Stimulated activated CD4-positive, alpha-beta T cell treated with anti-CD3 and anti-CD28 coated beads, Interleukin-15, amount 100 ng/mL, for 48 hours (primary cell): ENCODE measurements around the gene LAD1.

Experiments used
- DNase-seq, 2 donors: peaks; one replicate each; pipeline ENCODE4 v3.0.0-alpha.2; 2020; ENCODE audit warnings: low read depth in 2 of 2

Gene LAD1

DNA sequence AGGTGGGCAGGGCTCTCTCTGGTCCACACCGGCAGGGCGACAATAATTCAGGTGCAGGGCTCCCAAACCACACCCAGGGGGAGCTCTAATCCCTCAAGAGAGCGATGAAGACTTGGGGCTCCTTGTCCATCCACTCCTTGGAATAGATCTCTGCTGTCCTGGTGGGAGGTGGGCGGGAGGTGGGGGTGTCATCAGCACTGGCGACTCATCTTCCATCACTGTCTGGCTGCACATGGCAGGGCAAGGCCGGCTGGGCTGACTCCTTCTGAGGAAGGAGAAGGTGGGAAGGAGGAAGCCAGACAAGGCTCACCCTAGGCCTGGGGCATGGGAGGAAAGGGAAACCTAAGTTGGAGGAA lies 50.9 kb downstream of the LAD1 start:
- DNase-seq = peak in 1 of 2 donors; percentile 24

DNA sequence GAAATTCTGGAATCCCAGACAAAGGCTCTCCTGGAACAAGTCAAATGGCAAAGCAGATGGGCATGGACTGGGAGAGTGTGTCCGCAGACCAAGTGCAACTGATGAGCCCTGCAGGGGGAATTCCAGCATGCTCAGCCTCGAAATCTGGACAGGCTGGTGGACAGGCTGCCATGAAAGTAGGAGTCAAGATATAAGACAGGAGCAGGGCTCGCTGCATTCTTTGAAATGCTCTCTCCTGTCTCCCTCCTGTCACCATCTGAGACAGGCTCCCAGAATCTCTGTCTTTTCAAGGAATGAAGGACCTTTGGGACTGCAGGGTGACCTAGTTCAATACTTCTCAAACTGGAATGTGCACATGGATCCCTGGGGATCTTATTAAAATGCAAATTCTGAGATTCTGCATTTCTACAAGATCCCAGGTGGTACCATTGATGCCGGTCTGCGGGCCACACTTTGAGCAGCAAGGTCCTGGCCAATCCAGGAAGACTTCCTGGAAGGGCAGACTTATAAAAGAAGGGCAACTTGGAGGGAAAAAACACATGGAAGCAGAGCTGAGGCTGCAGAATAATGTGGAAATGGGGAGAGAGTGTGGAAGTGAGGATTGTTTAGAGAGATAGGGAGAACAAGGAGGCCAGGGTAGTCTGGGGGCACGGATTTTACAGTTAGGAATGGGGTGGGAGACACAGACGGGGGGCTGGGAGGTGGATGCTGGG lies 51.5 kb downstream of the LAD1 start:
- no peak for DNase-seq

DNA sequence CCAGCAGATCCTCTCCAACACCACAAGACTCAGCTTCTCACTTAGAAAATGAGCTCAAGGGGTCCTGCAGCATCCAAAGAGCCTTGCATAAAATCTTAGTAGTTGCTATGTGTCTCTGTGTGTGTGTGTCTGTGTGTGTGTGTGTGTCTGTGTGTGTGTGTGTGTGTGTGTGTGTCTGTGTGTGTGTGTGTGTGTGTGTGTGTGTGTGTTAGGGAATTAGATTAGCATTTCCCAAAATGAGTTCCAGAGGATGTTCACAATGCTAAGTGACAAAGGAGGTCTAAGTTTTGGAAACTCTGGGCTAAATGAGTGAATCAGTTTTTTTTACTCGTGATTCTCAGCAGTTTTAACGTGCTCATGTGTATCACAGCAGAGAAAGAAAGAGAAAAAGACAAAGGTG lies 52.1 kb downstream of the LAD1 start:
- no peak for DNase-seq

DNA sequence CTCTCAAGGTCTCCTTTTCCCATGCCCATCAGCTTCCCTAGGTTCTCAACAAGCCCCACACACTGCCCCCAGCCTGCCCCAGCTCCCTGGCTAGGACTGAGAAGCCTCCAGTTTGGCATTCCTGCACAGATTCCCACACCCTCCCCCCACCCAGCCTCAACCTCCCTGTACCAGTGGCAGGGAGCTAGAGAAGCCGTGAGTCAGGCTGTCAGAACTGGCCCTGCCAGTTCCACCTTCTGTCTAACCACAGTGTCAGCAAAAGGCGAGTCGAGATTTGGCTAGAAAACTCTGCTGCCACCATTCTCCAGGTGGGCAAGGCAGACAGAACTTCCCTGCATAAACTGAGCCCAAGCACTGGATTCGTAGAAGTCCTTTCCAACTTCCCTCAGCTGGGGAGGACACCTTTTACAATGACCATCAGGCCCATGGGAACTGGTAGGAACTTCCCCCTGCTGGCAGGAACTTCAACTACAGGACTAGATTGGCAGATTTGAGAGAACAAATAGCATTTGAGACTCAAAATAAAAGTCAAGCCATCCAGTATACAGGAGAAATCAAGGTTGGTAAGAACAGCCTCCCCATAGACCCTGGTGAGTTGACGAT lies 52.7 kb downstream of the LAD1 start:
- DNase-seq = no peak

DNA sequence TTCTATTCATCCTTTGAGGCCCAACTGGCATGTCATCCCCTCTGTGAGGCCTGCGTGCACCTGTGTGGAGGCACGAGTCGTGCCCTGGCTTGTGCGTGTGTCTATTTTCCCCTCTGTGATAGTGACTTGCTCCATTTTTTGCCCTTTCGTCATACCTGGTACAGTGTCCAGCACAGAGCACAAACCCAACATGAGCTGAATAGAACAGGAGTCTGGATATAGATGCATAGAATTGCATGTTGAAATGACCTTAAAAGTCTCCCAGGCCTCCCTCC lies 54.1 kb downstream of the LAD1 start:
- DNase-seq = no peak

DNA sequence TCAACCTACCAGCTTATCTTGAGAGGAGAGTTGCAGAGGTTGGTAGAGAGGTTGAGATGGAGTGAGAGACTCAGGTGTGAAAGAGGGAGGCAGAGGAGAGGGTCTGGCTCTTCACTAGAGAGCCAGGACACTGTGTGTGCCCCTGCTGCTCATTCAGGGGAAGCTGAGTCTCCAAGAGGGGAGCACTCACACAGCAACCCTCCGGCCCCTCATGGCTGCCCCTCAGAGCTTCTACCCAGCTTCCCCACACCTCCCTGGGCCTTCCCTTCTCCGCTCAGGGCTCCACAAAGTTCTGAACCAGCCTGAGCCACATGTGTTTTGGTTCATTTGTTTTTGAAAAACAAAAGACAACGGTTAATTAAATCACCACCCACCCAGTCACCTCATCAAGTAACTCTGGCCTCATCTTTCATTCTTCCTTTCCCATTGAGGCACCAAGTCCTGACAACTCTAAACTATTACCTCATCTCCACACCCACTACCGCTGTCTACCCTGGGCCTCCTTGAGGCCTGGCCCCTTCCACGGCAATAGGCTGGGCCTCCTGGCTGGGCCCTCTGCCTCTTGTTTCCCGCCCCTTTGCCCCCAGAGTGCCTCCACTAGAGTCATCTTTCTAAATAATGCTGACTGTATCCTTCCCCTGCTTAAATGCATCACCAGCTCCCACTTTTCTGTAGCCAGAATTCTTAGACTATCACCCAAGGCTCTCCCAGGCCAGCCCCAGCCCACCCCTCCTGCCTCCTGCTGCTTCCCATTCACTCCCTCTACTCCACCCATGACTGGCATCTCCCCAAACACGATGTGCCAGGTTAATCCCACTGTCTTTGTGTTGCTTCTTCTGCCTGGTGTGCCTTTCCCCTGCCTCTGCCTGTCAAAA lies 54.7 kb downstream of the LAD1 start:
- DNase-seq = no peak

DNA sequence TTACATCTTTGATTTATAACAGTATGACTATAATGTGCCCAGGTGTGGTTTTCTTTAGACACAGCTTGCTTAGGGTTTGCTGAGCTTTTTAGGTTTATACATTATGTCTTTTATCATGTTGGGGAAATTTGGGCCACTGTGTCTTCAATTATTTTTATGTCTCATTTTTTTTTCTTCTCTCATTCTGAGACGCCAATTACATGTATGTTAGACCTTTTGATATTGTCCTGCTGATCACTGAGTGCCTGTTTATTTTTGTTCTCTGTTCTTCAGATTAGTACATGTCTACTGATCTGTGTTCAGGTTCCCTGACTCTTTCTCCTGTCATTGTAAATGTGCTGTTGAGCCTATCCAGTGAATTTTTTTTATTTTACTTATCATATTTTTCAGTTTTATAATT lies 57.7 kb downstream of the LAD1 start:
- DNase-seq = no peak

DNA sequence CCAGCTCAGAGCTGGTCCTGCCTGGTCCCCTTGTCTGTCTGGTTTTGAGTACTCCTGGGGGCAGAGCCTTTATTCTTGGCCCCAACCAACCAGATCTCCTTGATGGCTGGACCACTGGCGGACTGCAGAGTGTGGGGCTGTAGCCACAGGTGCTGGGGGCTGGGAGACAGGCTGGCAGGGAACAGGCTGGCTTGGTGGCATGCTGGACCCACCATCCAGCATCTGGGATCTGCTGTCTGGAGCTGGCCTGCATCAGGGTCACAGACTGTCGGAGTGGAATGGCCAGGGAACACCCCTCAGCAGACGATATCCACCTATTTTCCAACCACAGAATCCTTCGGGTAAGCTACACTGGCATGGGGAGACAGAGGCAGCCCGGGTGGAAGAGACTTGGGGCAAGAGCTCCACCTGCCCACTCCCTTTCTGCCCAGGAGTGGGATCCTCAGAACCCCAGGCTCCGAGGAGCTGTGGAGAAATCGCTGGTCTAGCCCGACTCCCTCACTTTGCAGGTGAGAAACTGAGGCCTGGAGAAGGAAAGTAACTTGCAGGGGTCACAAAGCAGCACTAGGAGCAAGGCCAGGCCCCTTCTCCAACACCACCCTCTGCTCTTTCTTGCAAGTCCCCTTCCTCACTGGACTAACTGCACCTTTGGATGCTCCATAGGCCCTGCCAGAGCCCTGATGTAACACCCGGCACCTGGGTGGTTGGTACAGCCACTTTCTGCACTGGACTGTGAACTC lies 62.2 kb downstream of the LAD1 start:
- DNase-seq = no peak

DNA sequence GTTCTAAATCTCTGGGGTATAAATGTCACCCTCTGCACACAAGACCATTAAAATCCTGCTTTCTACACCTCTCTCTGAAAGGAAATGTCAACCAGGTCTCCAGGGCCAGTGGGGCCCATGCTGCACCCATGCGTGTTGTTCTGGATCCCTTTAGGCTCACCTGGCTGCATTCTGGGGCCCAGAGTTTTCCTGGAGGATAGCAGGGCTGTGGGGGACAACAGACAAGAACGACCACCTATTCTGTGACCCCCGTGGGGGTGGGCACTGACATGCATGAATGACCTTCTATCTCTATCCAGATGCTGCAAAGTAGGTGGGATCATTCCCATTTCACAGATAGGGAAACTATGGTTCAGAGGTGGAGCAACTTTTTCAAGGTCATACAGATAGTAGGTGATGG lies 63.2 kb downstream of the LAD1 start:
- DNase-seq = no peak

DNA sequence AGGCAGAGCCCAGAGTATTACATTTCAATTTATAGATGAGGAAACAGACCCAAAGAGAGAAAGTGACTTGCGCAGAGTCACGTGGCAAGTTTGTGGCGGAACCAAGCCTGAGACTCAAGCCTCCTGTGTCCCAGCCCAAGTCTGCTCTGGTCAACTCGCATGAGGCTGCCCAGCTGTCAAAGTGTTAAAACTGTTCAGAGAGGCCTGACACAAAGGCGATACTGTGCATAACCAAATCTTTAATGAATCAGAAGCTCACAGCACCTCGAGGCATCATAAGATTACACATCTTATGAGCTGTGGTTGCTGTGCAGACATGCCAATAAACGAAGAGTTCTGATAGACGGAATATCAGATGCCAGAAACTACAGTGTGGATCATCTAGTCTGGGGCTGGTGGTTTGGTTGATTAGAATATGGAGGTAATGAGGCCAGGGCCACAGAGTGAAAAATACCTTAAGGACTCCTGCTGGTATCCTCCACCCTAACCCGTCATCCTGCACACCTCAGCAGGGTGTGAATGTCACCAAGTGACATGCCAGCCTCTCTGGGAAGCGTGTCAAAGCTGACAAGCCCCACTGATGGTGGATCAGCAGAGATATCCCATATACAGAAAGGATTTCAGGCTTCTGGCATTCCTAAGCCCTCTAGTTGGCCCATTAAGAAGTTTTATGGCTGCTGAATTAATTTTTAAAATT lies 63.8 kb downstream of the LAD1 start:
- no peak for DNase-seq

DNA sequence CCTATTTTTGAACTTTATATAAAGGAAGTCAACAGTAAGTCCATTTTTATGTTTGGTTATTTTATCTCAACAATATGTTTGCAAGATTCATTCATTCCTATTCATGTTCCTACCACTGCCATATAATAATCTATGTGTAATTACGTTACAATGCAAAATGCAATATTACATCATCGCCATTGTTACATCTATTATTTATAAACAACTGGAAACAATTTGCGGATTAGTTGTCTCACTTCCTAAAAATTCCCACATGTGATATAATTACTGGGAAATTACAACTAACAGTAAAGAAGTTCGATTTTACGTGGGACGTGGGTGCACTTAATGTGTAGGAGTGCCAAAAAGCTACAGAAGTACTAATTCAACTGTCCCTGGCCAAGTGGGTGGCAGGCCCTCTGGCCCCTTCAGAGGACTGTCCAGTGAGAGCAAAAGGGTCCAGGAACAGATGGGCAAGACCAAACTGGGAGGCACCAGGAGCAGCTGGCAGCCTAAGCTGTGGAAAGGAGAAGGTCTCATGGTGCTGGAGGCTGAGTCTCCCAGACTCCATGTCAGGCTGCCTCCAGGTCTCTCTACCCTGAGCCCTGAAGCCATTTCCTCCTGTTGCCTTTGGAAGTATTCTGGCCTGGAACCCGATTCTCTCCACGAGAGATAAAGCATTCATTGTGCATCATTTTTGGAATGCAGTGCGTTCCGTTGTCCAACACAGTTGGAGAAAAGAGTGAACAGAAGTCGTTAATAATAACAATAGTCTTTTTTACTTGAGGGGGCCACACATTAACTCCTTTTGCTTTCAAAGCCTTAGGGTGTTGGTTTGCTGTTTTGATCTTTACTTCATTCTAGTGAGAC lies 64.6 kb downstream of the LAD1 start:
- DNase-seq = no peak

DNA sequence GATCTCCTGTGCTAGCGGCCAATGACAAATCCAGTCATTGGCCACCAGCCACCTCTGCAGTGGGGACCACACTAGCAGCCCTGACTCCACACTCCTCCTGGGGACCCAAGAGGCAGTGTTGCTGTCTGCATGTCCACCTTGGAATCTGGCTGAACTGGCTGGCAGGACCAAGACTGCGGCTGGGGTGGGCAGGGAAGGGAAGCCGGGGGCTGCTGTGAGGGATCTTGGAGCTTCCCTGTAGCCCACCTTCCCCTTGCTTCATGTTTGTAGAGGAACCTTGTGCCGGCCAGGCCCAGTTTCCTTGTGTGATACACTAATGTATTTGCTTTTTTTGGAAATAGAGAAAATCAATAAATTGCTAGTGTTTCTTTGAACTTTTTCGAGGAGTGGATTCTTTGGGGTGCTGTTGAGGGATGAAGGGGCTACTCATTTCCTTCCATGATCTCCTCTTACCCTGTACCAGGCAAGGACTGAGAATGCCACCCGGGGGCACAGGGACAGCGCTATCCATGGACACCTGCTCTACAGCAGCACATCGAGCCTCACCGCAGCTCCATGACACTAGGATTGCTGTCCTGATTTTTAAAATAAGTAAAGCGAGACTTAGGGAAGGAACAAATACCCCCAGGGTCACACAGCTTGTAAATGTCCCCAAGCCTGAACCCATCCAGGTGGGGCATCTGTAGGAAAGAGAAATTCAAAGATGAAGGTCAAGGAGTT lies 66.3 kb downstream of the LAD1 start:
- no peak for DNase-seq

DNA sequence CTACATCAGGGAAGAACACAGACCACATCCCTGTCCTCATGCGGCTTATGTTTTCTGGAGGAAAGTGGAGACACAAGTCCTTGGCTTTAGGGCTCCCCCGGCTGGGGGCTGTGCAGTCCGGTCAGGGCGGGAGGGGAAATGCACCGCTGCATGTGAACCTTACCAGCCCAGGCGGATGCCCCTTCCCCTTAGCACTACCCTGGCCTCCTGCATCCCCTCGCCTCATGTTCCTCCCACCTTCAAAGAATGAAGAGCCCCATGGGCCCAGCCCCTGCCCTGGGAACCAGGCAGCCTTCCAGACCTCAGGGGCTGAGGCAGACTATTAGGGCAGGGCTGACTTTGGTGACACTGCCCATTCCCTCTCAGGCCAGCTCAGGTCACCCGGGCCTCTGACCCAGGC lies 67.1 kb downstream of the LAD1 start:
- no peak for DNase-seq

DNA sequence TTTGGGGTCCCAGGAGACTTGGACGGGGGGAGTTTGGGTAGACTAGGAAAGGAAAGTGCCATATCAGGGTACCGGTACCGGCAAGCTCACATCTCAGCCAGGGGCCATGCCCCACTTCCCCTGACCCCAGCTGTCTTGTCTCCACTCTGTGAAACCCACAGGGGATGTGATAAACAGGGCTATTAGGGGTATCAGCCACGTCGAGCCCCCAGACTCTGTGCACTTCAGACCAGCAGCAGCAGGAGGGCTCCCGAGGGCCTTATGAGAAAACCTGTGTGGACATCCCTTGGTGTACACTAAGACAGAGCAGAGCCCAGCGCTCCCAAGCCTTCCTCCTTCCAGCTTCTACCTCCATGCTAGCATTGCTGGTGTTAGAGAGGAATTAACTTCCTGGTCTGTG lies 68.0 kb downstream of the LAD1 start:
- no peak for DNase-seq
